ENCODE results near the gene RNPEPL1.
A peak's percentile ranks its signal among the peaks of the same experiment; 100 is the strongest.

RNPEPL1 gene

GRCh38 chr2:240578488-240578887 lies 10.2 kb downstream of the RNPEPL1 start:
- no peak for DNase-seq

DNA sequence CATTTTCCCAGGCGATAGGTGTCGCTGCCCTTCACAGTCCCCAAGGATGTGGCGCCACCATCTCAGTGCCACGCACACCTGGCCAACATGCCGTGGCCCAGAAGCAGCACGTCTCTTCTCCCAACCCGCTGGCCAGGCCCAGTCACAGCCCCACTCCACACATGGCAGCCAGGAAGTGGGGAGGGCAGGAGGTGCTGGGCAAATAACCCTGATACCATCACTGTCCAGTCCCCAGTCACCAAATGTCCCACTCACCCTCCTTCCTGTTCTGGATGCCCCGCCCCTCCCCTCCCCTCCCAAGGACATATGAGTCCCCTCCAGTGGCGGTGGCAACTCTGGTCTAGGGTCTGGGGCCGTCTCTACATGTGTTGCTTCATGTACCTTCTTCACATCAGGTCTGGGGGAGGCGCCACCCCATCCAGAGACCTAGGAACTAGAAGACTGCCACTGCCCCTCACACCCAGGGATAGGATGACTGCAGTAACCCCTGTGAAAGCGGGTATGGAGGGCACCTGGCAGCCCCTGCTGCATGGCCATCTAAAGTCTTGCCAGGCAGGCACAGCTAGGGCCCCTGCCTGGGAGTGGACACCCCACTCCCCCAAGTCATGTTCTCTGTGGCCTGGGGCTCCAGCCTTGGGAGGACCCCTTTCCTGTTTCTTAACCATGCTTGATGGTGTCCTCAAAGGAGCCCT lies 10.9 kb downstream of the RNPEPL1 start:
- DNase-seq, result no peak

DNA sequence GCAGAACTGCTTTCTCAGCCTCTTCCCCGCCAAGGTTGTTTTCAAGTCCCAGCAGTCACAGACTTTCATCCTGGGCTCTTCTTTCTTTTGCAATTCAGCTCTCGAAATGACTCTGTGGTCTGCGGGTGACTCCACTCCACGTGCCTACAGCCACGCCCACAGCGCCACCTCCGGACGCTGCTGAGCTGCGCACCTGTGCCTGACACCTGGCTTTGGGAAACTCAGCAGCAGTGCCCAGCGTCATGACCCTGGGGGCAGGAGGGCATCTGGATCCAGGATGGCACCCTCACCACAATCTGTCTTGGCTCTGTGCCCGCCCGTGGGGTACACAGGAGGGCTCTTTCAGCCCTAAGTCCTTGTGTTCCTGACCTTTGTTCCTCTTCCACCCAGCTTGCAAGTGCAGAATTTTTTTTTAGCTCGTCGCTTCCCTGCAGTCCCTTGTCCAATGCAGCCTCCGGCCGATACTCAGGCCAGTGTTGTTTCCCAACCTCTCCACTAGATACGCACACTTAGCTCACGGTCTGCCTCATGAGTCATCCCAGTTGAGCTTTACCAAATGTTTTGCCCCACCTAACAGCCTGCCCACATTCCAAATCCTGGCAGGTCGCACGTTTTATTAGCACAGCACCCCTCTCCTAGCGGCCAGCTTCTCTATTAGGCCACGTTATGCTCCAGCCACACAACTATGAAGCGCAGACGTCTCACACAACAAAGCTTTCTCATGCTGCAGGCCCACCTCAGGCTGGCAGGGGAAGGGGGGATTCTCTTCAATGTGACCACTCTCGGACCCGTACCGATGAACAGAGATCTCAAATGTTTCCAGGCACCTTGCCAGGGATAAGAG lies 11.7 kb downstream of the RNPEPL1 start:
- peak in 2 of 4 experiments; percentile 52 to 63 for DNase-seq

DNA sequence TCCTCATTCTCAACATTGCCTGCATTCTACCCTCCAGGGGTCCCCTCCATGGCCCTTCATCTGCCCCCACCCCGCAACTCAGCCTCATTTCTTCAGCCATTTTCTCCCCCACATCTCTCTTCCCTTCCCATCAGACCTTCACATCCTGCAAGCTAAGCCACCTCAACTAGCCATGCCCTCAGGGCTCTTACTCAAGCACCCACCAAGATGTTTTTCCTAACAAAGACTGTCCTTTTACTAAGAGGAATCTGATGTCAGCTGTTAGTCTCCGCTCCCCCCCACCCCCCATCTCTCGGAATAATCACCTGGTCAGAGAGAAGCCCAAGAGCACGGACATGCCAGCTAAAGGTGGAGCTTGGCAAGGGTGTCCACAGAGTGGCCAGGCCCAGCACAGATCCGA lies 13.5 kb downstream of the RNPEPL1 start:
- DNase-seq, result no peak

DNA sequence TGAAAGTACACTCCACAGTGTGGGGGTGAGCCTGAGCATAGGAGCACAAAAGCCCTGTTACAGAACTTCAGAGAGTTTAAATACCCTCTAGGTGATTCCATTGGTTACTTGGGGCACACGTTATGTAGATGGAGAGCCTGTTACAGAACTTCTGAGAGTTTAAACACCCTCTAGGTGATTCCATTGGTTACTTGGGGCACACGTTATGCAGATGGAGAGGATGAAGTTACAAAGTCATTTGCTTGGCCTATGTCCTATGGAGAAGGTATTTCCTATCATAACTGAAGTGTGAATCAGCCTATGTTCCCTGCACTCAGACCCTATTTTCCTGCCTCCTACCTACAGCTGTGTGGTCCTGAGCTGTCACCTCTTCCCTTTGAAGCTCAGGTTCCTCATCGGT lies 14.5 kb downstream of the RNPEPL1 start:
- DNase-seq, result no peak

- no peak for DNase-seq
Observed at GRCh38 chr2:240583774-240584173, 15.5 kb downstream of the RNPEPL1 start.

DNA sequence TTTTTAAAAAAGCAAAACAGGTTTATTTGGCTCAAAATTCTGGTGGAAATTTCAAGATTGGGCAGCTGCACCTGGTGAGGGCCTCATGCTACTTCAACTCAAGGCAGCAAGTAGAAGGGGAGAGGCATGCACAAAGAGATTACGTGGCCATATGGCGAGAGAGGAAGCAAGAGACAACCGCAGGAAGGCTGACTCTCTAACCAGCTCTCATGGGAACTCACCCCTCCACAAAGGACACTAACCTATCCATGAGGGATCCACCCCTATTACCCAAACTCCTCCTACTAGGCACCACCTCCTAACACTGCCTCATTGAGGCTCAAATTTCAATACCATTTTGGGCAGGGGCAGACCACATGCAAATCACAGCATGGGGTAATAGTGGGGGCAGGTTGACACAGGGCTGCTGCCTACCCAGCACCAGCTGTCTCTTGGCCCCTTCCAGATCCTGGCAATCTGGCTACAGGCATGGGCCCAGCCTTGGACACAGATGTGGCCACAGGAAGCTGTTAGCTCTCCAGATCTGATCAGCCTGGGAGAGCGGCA lies 16.3 kb downstream of the RNPEPL1 start:
- no peak for DNase-seq

DNA sequence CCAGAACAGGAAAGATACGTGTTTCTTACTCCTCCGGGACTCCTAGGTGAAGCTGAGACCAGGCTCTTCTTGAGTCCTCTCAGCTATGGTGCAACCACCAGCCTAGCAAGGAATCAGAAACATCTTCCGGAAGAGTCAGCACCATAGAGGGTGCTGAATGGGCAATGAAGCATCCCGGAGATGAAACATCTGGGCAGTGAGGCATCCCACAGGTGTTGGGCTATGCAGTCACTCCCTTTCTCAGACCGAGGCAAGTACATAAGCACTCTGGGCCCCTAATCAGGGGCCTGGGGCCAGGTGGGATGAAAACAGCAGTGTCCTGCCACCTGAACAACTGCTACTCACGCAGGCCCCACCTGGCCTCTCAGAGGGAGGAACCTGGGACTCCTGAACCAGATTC lies 16.8 kb downstream of the RNPEPL1 start:
- DNase-seq, result no peak

DNA sequence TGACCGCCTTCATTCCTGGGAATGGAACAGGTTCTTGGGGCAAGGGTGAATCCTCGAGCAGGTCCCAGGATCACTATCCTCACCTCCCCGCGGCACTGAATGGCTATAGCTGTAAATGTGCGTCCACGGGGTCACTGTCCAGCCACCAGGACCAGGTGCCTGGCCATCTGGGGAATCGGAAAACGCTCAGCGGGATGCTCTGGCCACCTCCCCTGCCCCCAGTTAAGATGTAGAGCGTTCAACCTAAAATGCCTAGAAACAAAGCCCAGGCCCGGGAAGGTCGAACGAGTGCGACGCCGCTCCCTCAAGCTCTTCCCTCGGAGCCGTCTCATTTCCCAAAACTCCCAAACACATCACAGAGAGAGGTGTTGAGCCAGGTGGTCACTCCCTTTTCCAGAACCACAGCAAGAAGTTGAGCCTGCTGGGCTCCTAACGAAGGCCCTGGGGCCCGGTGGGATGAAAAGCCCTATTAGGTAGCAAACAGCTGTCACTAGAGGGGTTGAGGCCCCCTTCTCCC lies 17.5 kb downstream of the RNPEPL1 start:
- DNase-seq, result no peak

- peak; percentile 90 to 95 (median 90) for DNase-seq
Observed at GRCh38 chr2:240586198-240586918, 18.1 kb downstream of the RNPEPL1 start, which contains the start of gene CAPN10. Gene CAPN10, plus strand, starts transcription at chr2:240586734. Its CDS starts 178 bp downstream, at chr2:240586912.

GRCh38 chr2:240586919-240587800 lies 18.9 kb downstream of the RNPEPL1 start:
- peak in 2 of 4 experiments; percentile 31 to 49 for DNase-seq

GRCh38 chr2:240588006-240588655 lies 19.8 kb downstream of the RNPEPL1 start:
- no peak for DNase-seq

DNA sequence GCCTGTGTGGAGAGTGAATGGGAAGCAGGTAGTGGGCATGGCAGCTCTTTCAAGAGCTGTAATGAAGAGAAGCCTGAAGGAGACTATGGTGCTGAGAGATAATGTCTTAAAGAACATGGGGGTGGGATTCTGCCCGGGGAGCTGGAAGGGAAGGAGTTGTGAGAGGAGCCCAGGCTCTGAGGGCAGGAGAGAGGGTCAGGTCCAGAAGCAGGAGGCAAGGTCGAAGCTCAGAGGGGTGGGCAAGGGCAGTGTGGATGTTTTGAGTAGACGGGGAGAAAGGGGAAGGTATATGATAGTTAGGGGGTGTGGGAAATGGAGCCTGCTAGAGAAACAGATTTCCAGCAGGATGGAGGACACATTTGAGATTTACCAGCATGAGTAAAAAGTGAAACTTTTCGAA lies 20.4 kb downstream of the RNPEPL1 start:
- DNase-seq, result no peak

DNA sequence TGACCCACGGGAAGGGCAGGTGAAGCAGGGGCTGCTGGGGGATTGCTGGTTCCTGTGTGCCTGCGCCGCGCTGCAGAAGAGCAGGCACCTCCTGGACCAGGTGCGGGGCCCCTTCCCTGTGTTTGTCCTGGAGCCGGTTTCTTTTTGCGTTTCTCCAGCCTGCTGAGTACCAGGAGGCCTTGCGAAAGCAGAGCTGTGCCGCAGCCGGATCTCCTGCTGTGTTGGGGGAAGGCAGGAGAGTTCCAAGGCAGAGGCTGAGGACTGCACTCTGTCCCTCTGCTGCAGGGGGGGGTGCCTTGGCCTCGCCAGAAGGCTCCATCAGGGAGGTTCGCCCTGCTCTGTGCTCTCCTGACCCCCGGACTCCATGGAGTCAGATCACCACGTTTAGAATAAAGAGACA lies 21.1 kb downstream of the RNPEPL1 start:
- DNase-seq, result no peak

DNA sequence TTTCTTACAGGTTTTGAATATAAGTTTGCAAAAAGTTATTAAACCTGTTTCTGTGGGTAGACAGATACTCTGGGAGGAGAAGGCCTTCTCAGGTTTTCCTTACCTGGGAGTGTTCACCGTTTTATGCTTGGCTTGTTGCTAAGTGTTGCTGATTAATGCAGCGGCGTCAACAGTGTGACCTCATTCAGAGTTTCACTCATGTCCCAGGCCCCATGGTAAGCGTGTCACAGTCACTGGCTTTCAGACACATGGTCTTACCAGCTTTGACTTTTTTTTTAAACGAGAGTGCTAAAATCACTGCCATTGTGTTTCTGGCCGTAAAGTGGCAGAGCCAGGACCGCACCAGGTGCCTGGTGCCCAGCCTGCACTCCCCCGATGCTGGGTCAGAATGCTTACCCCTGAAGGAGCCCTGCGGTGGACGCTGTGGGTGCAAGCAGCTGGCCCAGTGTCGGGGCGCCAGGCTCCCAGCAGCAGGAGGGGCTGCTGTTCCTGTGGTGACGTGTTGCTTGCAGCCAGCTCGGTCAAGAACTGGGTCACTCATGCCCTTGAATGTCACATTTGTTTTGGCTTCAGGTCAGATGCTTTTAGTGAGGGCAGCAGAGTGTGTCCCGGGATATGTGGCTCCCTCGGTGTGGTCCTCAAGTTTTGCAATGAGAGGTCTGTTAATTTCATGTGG lies 21.7 kb downstream of the RNPEPL1 start:
- DNase-seq, result no peak

GRCh38 chr2:240590681-240591111 lies 22.4 kb downstream of the RNPEPL1 start:
- no peak for DNase-seq

DNA sequence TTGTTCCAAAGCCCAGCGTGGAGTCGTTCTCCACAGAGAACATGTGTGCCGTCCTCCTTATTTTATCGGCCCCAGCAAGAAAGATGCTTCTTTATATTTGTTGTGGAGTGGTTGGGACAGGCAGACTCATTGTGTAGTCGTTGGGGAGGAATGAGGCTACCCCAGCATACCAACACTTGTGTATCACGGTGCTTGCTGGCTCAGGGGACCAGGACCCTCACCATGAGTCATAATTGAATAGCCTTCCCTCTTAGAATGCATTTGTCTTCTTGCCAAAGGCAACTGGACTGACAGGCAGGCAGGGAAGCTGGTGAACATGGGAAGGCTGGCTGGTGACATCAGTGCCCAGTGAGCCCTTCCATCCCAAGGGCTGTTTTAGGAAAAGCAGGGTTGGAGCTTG lies 22.9 kb downstream of the RNPEPL1 start:
- no peak for DNase-seq

- no peak for DNase-seq
Observed at GRCh38 chr2:240591784-240592183, 23.5 kb downstream of the RNPEPL1 start.

GRCh38 chr2:240593026-240593702 lies 24.9 kb downstream of the RNPEPL1 start:
- DNase-seq, result no peak

Data from activated naive CD4-positive, alpha-beta T cell (primary cell).